K562 (cell line): Measurements from ENCODE around the gene MRPL55. TPM values are rescaled to one million over a fixed set of nuclear protein-coding genes. Genes with fewer than 3 reads are reported as not detected.

ENCODE experiments used
- CREM ChIP-seq: IDR thresholded peaks from 2 replicates; pipeline ENCODE4 v1.6.1; 2014; ENCODE audit warnings: antibody characterized with exemption, low read depth
- POLR2H ChIP-seq: IDR thresholded peaks from 2 replicates; pipeline ENCODE4 v1.6.1; 2016; ENCODE audit warnings: missing genetic modification characterization, low read depth, mild to moderate bottlenecking, control low read depth, missing compliant biosample characterization, moderate library complexity
- SOX6 ChIP-seq: fragments of 450-650 bp; IDR thresholded peaks from 2 replicates; pipeline ENCODE4 v1.6.1; 2014; ENCODE audit warnings: mild to moderate bottlenecking
- TBP ChIP-seq: optimal IDR thresholded peaks from 2 replicates; pipeline ENCODE3; 2011; ENCODE audit warnings: low read depth, low read length, improper control_type of control experiment
- ZFP30 ChIP-seq: fragments of 250-450 bp; sonication (Bioruptor Pico); IDR thresholded peaks from 2 replicates; pipeline ENCODE4 v1.8.0; 2022; ENCODE audit warnings: moderate library complexity, mild to moderate bottlenecking, inconsistent platforms, borderline replicate concordance
- ZNF551 ChIP-seq: fragments of 250-450 bp; sonication (Bioruptor Pico); IDR thresholded peaks from 2 replicates; pipeline ENCODE4 v1.5.0; 2021; ENCODE audit warnings: mild to moderate bottlenecking, moderate library complexity
- ZNF561 ChIP-seq: fragments of 450-650 bp; formaldehyde crosslinking; conservative IDR thresholded peaks from 2 replicates; pipeline ENCODE4 v1.4.0; 2020; ENCODE audit warnings: mild to moderate bottlenecking, moderate library complexity
- polyA plus RNA-seq, 8 experiments: library from polyadenylated mRNA; depleted of rRNA in 4 of 8; stranded (reverse) in 5 of 8; unstranded in 3 of 8; fragments of >200 nt; fragmentation: Nextera tagmentation in 2 of 8; fragmentation: Illumina TruSeq in 1 of 8; extraction: Ambion mirVana in 2 of 8; extraction: Trizol in 1 of 8; gene quantifications; 2 replicates each; pipeline versions ENCODE4 v1.2.1 to v1.2.3, GENCODE V29; 2011 to 2014; ENCODE audit warnings: inconsistent platforms in 1 of 8, missing spikeins in 1 of 8
- total RNA-seq, 7 experiments: library from RNA; depleted of rRNA in 6 of 7; stranded (reverse); fragments of >200 nt in 6 of 7; fragmentation: Illumina TruSeq in 2 of 7; extraction: Trizol in 2 of 7; gene quantifications; 2 replicates each; pipeline versions ENCODE4 v1.2.1 to v1.2.3, GENCODE V29; 2011 to 2021; ENCODE audit warnings: low replicate concordance in 1 of 7
- TF ChIP-seq, protein P1 (sequence below): sonication (generic); formaldehyde crosslinking; IDR thresholded peaks from 2 replicates; pipeline ENCODE4 v1.8.0; 2022; ENCODE audit warnings: mild to moderate bottlenecking, missing genetic modification reagents
- TF ChIP-seq, protein P2 (sequence below): fragments of 250-450 bp; sonication (Bioruptor Pico); IDR thresholded peaks from 2 replicates; pipeline ENCODE4 v1.5.0; 2021
- TF ChIP-seq, protein P3 (sequence below), 2 experiments: fragments of 450-650 bp; conservative IDR thresholded peaks; 2 replicates each; pipeline ENCODE4 v1.6.1; 2017; ENCODE audit warnings: mild to moderate bottlenecking in 2 of 2, moderate library complexity in 2 of 2
- TF ChIP-seq, protein P4 (sequence below): fragments of 250-450 bp; sonication (Bioruptor Pico); IDR thresholded peaks from 2 replicates; pipeline ENCODE4 v1.4.0; 2020; ENCODE audit warnings: mild to moderate bottlenecking, moderate library complexity, borderline replicate concordance
- TF ChIP-seq, protein P5 (sequence below): sonication (generic); formaldehyde crosslinking; IDR thresholded peaks from 2 replicates; pipeline ENCODE4 v1.8.1; 2023; ENCODE audit warnings: mild to moderate bottlenecking, missing genetic modification reagents

Gene MRPL55
- total and polyA plus RNA-seq, 9 of the 15 experiments (the other 6 are each of a cell fraction or from before 2014, with no cell fraction given) = 34.9 to 228 (median 81.0) TPM

DNA sequence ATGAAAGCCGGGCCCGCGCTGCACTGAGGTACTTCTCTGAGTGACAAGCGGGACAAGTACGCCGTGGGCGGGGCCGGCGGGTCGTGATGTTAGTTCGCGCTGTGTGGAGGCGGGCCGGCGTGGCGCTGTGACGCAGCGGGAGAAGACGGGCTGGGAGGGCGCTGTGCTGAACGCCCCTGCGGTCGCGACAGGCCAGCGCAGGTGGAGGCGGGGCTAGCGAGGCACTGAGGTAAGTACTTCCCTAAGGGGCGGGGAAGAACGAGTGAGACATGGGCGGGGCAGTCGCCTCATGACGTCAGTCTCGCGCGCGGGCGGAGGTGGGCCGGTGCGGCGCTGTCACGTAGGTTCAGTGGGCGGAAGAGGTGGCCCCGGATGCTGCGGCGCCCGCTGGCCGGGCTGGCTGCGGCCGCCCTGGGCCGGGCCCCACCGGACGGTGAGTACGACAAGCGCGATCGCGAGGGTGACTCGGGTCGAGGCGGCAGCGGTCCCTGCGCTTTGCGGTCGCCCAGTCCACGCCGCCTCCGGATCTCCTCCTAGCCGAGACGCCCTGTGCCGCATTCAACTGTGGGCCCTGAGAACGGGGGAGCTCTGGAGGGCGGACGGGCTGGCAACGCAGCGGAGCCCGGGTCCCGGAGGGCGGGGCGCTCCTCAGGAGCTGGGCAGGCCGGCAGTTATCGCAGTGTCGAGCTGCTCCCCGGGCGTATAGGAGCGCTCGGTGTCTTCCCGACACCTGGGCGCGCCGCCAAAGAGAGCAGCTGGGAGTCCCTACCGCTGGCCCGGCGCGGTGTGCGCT, 31.0 kb upstream of the MRPL55 start, which contains the start of gene GUK1 (continued):
- TF ChIP-seq, protein P1, sequence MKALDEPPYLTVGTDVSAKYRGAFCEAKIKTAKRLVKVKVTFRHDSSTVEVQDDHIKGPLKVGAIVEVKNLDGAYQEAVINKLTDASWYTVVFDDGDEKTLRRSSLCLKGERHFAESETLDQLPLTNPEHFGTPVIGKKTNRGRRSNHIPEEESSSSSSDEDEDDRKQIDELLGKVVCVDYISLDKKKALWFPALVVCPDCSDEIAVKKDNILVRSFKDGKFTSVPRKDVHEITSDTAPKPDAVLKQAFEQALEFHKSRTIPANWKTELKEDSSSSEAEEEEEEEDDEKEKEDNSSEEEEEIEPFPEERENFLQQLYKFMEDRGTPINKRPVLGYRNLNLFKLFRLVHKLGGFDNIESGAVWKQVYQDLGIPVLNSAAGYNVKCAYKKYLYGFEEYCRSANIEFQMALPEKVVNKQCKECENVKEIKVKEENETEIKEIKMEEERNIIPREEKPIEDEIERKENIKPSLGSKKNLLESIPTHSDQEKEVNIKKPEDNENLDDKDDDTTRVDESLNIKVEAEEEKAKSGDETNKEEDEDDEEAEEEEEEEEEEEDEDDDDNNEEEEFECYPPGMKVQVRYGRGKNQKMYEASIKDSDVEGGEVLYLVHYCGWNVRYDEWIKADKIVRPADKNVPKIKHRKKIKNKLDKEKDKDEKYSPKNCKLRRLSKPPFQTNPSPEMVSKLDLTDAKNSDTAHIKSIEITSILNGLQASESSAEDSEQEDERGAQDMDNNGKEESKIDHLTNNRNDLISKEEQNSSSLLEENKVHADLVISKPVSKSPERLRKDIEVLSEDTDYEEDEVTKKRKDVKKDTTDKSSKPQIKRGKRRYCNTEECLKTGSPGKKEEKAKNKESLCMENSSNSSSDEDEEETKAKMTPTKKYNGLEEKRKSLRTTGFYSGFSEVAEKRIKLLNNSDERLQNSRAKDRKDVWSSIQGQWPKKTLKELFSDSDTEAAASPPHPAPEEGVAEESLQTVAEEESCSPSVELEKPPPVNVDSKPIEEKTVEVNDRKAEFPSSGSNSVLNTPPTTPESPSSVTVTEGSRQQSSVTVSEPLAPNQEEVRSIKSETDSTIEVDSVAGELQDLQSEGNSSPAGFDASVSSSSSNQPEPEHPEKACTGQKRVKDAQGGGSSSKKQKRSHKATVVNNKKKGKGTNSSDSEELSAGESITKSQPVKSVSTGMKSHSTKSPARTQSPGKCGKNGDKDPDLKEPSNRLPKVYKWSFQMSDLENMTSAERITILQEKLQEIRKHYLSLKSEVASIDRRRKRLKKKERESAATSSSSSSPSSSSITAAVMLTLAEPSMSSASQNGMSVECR (CRISPR knock-in tag) = peak; percentile 81
- TF ChIP-seq ZNF551 (CRISPR knock-in tag) (no peak), TBP (peak; percentile 58), ZNF561 (CRISPR knock-in tag) (no peak), ZFP30 (no peak), CREM (peak; percentile 98), POLR2H (tag) (no peak), SOX6 (0 out of 2 replicates have a peak, but pooled peaks have one; percentile 7)
- TF ChIP-seq, protein P2, sequence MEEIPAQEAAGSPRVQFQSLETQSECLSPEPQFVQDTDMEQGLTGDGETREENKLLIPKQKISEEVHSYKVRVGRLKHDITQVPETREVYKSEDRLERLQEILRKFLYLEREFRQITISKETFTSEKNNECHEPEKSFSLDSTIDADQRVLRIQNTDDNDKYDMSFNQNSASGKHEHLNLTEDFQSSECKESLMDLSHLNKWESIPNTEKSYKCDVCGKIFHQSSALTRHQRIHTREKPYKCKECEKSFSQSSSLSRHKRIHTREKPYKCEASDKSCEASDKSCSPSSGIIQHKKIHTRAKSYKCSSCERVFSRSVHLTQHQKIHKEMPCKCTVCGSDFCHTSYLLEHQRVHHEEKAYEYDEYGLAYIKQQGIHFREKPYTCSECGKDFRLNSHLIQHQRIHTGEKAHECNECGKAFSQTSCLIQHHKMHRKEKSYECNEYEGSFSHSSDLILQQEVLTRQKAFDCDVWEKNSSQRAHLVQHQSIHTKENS (CRISPR knock-in tag) = no peak
- TF ChIP-seq, protein P3, sequence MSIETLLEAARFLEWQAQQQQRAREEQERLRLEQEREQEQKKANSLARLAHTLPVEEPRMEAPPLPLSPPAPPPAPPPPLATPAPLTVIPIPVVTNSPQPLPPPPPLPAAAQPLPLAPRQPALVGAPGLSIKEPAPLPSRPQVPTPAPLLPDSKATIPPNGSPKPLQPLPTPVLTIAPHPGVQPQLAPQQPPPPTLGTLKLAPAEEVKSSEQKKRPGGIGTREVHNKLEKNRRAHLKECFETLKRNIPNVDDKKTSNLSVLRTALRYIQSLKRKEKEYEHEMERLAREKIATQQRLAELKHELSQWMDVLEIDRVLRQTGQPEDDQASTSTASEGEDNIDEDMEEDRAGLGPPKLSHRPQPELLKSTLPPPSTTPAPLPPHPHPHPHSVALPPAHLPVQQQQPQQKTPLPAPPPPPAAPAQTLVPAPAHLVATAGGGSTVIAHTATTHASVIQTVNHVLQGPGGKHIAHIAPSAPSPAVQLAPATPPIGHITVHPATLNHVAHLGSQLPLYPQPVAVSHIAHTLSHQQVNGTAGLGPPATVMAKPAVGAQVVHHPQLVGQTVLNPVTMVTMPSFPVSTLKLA (conservative IDR thresholded peaks at IDR 0.05) = peak; percentile 87 to 92
- TF ChIP-seq, protein P4, sequence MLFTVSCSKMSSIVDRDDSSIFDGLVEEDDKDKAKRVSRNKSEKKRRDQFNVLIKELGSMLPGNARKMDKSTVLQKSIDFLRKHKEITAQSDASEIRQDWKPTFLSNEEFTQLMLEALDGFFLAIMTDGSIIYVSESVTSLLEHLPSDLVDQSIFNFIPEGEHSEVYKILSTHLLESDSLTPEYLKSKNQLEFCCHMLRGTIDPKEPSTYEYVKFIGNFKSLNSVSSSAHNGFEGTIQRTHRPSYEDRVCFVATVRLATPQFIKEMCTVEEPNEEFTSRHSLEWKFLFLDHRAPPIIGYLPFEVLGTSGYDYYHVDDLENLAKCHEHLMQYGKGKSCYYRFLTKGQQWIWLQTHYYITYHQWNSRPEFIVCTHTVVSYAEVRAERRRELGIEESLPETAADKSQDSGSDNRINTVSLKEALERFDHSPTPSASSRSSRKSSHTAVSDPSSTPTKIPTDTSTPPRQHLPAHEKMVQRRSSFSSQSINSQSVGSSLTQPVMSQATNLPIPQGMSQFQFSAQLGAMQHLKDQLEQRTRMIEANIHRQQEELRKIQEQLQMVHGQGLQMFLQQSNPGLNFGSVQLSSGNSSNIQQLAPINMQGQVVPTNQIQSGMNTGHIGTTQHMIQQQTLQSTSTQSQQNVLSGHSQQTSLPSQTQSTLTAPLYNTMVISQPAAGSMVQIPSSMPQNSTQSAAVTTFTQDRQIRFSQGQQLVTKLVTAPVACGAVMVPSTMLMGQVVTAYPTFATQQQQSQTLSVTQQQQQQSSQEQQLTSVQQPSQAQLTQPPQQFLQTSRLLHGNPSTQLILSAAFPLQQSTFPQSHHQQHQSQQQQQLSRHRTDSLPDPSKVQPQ = no peak
- TF ChIP-seq, protein P5, sequence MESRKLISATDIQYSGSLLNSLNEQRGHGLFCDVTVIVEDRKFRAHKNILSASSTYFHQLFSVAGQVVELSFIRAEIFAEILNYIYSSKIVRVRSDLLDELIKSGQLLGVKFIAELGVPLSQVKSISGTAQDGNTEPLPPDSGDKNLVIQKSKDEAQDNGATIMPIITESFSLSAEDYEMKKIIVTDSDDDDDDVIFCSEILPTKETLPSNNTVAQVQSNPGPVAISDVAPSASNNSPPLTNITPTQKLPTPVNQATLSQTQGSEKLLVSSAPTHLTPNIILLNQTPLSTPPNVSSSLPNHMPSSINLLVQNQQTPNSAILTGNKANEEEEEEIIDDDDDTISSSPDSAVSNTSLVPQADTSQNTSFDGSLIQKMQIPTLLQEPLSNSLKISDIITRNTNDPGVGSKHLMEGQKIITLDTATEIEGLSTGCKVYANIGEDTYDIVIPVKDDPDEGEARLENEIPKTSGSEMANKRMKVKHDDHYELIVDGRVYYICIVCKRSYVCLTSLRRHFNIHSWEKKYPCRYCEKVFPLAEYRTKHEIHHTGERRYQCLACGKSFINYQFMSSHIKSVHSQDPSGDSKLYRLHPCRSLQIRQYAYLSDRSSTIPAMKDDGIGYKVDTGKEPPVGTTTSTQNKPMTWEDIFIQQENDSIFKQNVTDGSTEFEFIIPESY = peak; percentile 74
